Glomerular visceral epithelial cell (primary cell): Measurements from ENCODE around the gene CTU2.

Experiments used
- DNase-seq: peaks from one replicate; pipeline ENCODE4 v3.0.0-alpha.2; 2016; ENCODE audit errors: extremely low spot score

CTU2 gene

GRCh38 chr16:88730632-88731607 is 24.6 kb downstream of the CTU2 start:
- DNase-seq = no peak

GRCh38 chr16:88731699-88732098 is 25.4 kb downstream of the CTU2 start:
- DNase-seq = no peak

GRCh38 chr16:88732172-88732960 is 26.1 kb downstream of the CTU2 start:
- DNase-seq = no peak

GRCh38 chr16:88732961-88733294 is 26.6 kb downstream of the CTU2 start:
- DNase-seq = no peak

- no peak for DNase-seq
These were observed 27.5 kb downstream of the CTU2 start for GRCh38 chr16:88733630-88734360.

GRCh38 chr16:88734361-88734728 is 28.0 kb downstream of the CTU2 start:
- DNase-seq = no peak

- no peak for DNase-seq
These were observed 28.8 kb downstream of the CTU2 start for GRCh38 chr16:88735121-88735520.

- no peak for DNase-seq
These were observed 29.3 kb downstream of the CTU2 start for GRCh38 chr16:88735616-88736015.

- no peak for DNase-seq
These were observed 29.8 kb downstream of the CTU2 start for GRCh38 chr16:88736088-88736487.

GRCh38 chr16:88736496-88736895 is 30.2 kb downstream of the CTU2 start:
- DNase-seq = no peak

GRCh38 chr16:88737298-88738150 is 31.2 kb downstream of the CTU2 start:
- peak; percentile 80 for DNase-seq

GRCh38 chr16:88738151-88739084 is 32.1 kb downstream of the CTU2 start:
- DNase-seq = no peak

- DNase-seq = no peak
These were observed 33.1 kb downstream of the CTU2 start for GRCh38 chr16:88739139-88739976.

GRCh38 chr16:88739977-88740726 is 33.8 kb downstream of the CTU2 start:
- no peak for DNase-seq

GRCh38 chr16:88740727-88741055 is 34.4 kb downstream of the CTU2 start:
- no peak for DNase-seq

GRCh38 chr16:88741368-88741767 is 35.1 kb downstream of the CTU2 start:
- DNase-seq = no peak

GRCh38 chr16:88742896-88743605 is 36.7 kb downstream of the CTU2 start:
- DNase-seq = no peak
